Amniotic stem cell (primary cell): Measurements from ENCODE around the gene FAM89A.

Experiments used
- DNase-seq: peaks from one replicate; lab custom pipeline; 2025; lab: John Stamatoyannopoulos, UW

The FAM89A gene

GRCh38 chr1:231040019-231040799 is at the start of gene FAM89A:
TSS of gene FAM89A (minus strand) at chr1:231040254. CDS start at chr1:231040211, 43 bp downstream.
- DNase-seq, result no peak

- no peak for DNase-seq
Observed at GRCh38 chr1:231084353-231084752, 44.3 kb upstream of the FAM89A start.

- no peak for DNase-seq
Observed at GRCh38 chr1:231079163-231079562, 39.1 kb upstream of the FAM89A start.

GRCh38 chr1:231078250-231078649 is 38.2 kb upstream of the FAM89A start:
- no peak for DNase-seq

- DNase-seq, result no peak
Observed at GRCh38 chr1:231076802-231077201, 36.7 kb upstream of the FAM89A start.

- no peak for DNase-seq
Observed at GRCh38 chr1:231075497-231075896, 35.4 kb upstream of the FAM89A start.

- no peak for DNase-seq
Observed at GRCh38 chr1:231075020-231075419, 35.0 kb upstream of the FAM89A start.

GRCh38 chr1:231074046-231074445 is 34.0 kb upstream of the FAM89A start:
- DNase-seq, result no peak

GRCh38 chr1:231073331-231073730 is 33.3 kb upstream of the FAM89A start:
- no peak for DNase-seq

GRCh38 chr1:231072502-231073094 is 32.5 kb upstream of the FAM89A start:
- no peak for DNase-seq

- DNase-seq, result no peak
Observed at GRCh38 chr1:231072041-231072440, 32.0 kb upstream of the FAM89A start.

GRCh38 chr1:231070758-231071444 is 30.8 kb upstream of the FAM89A start:
- DNase-seq, result no peak

GRCh38 chr1:231069333-231069732 is 29.3 kb upstream of the FAM89A start:
- no peak for DNase-seq

- no peak for DNase-seq
Observed at GRCh38 chr1:231068762-231069161, 28.7 kb upstream of the FAM89A start.

GRCh38 chr1:231065510-231066241 is 25.6 kb upstream of the FAM89A start:
- no peak for DNase-seq

- no peak for DNase-seq
Observed at GRCh38 chr1:231064418-231064817, 24.4 kb upstream of the FAM89A start.

GRCh38 chr1:231063331-231063730 is 23.3 kb upstream of the FAM89A start:
- DNase-seq, result no peak

GRCh38 chr1:231062500-231063270 is 22.6 kb upstream of the FAM89A start:
- DNase-seq, result peak; percentile 18

- DNase-seq, result no peak
Observed at GRCh38 chr1:231059566-231060193, 19.6 kb upstream of the FAM89A start.

GRCh38 chr1:231058416-231059109 is 18.5 kb upstream of the FAM89A start:
- no peak for DNase-seq

- no peak for DNase-seq
Observed at GRCh38 chr1:231057410-231057809, 17.4 kb upstream of the FAM89A start.
